Measurements from ENCODE around the gene EPS15.

DNA sequence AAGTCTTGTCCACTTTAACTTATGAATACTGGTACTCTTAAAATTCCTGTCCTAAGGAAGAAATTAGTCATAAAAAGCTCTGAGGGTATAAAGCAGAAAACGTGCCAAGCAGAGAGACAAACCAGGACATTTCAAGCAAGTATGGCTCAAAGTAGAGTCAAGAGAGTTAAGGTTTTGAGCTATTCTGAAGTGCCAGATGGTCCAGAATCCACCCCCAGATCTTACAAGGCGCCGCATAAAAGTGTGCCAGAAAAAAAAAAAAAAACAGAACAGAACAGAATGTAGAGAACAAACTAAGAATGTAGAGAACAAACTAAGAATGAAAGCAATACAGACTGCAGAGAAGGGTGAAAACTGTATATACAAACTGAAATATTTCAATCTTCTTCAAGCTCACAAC is 12.5 kb downstream of the EPS15 start:
- no peak for TF ChIP-seq EZH2 (optimal IDR thresholded peaks at IDR 0.05; ENCODE audit: low read depth, low read length)
- TF ChIP-seq, protein P1, sequence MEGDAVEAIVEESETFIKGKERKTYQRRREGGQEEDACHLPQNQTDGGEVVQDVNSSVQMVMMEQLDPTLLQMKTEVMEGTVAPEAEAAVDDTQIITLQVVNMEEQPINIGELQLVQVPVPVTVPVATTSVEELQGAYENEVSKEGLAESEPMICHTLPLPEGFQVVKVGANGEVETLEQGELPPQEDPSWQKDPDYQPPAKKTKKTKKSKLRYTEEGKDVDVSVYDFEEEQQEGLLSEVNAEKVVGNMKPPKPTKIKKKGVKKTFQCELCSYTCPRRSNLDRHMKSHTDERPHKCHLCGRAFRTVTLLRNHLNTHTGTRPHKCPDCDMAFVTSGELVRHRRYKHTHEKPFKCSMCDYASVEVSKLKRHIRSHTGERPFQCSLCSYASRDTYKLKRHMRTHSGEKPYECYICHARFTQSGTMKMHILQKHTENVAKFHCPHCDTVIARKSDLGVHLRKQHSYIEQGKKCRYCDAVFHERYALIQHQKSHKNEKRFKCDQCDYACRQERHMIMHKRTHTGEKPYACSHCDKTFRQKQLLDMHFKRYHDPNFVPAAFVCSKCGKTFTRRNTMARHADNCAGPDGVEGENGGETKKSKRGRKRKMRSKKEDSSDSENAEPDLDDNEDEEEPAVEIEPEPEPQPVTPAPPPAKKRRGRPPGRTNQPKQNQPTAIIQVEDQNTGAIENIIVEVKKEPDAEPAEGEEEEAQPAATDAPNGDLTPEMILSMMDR (IDR thresholded peaks at IDR 0.05; ENCODE audit: low read length), result no peak
- no peak for TF ChIP-seq EZH2phosphoT487 (IDR thresholded peaks at IDR 0.05; ENCODE audit: low read length)

All from MM.1S (cell line).